Activated naive CD4-positive, alpha-beta T cell treated with anti-CD3 and anti-CD28 coated beads, Interleukin-2, amount 10 ng/mL, durations not matched to agents 7 days and 5 days (primary cell): ENCODE data around the gene PIP5K1B.

Experiments
- CTCF ChIA-PET: fragments of 350-600 bp; sonication (Branson Sonifier 250); formaldehyde crosslinking; loops from one replicate; lab custom pipeline; 2021; ENCODE audit warnings: antibody characterized with exemption; lab: Charles Lee
- DNase-seq: peaks from one replicate; pipeline ENCODE4 v3.0.0-alpha.2; 2020
- H3K27ac Mint-ChIP-seq: one replicate; pipeline ENCODE4 v1.8.0; 2021; ENCODE audit warnings: mild to moderate bottlenecking, moderate library complexity, mixed read lengths
- H3K27me3 Mint-ChIP-seq: one replicate; pipeline ENCODE4 v1.8.0; 2021; ENCODE audit warnings: mild to moderate bottlenecking, mixed read lengths
- H3K36me3 Mint-ChIP-seq: one replicate; pipeline ENCODE4 v1.8.0; 2021; ENCODE audit warnings: mixed read lengths
- H3K4me1 Mint-ChIP-seq: one replicate; pipeline ENCODE4 v1.8.0; 2021; ENCODE audit warnings: mixed read lengths
- H3K4me3 Mint-ChIP-seq: one replicate; pipeline ENCODE4 v1.8.0; 2021; ENCODE audit warnings: mild to moderate bottlenecking, moderate library complexity, mixed read lengths
- H3K9me3 Mint-ChIP-seq: one replicate; pipeline ENCODE4 v1.8.0; 2021; ENCODE audit warnings: mixed read lengths

Gene PIP5K1B

GRCh38 chr9:68841276-68842052 is 136.4 kb downstream of the PIP5K1B start:
- Mint-ChIP-seq H3K9me3 (no peaks in the 10 kb centered on the region), H3K27ac (no peak overlapping the region), H3K4me3 (no peak overlapping the region), H3K36me3 (no peaks in the 10 kb centered on the region), H3K27me3 (peaks cover 6% of the 10 kb centered on the region), H3K4me1 (no peaks in the 10 kb centered on the region)
- CTCF ChIA-PET = no interaction called here
- DNase-seq = no peak

- no peaks in the 10 kb centered on the region for H3K36me3 Mint-ChIP-seq
- no peak overlapping the region for H3K4me3 Mint-ChIP-seq
- DNase-seq = no peak
- no peaks in the 10 kb centered on the region for H3K9me3 Mint-ChIP-seq
- H3K4me1 Mint-ChIP-seq = no peaks in the 10 kb centered on the region
- no peak overlapping the region for H3K27ac Mint-ChIP-seq
- peaks cover 6% of the 10 kb centered on the region for H3K27me3 Mint-ChIP-seq
- CTCF ChIA-PET = no interaction called here
Observed at GRCh38 chr9:68842568-68842967, 137.5 kb downstream of the PIP5K1B start.

- H3K9me3 Mint-ChIP-seq = no peaks in the 10 kb centered on the region
- no peaks in the 10 kb centered on the region for H3K36me3 Mint-ChIP-seq
- H3K27me3 Mint-ChIP-seq = peaks cover 6% of the 10 kb centered on the region
- no peak overlapping the region for H3K4me3 Mint-ChIP-seq
- no peaks in the 10 kb centered on the region for H3K4me1 Mint-ChIP-seq
- CTCF ChIA-PET = no interaction called here
- no peak overlapping the region for H3K27ac Mint-ChIP-seq
- DNase-seq = no peak
Observed at GRCh38 chr9:68843239-68843638, 138.2 kb downstream of the PIP5K1B start.

GRCh38 chr9:68844157-68844556 is 139.1 kb downstream of the PIP5K1B start:
- Mint-ChIP-seq H3K27ac (no peak overlapping the region), H3K36me3 (no peaks in the 10 kb centered on the region), H3K4me1 (no peaks in the 10 kb centered on the region), H3K27me3 (peaks cover 6% of the 10 kb centered on the region), H3K4me3 (no peak overlapping the region), H3K9me3 (no peaks in the 10 kb centered on the region)
- no peak for DNase-seq
- CTCF ChIA-PET = interaction anchor here (1.3 kb wide), 2 partner anchors 106 to 153 kb away, joined by 3 to 4 read pairs; no protein-coding TSS in a partner anchor

- no peaks in the 10 kb centered on the region for H3K36me3 Mint-ChIP-seq
- H3K27me3 Mint-ChIP-seq = peaks cover 6% of the 10 kb centered on the region
- no peak overlapping the region for H3K4me3 Mint-ChIP-seq
- CTCF ChIA-PET = interaction anchor here (0.6 to 1.3 kb wide), 5 partner anchors 12 to 206 kb away, joined by 3 to 5 read pairs (median 3); no protein-coding TSS in a partner anchor
- DNase-seq = peak; percentile 32
- H3K4me1 Mint-ChIP-seq = no peaks in the 10 kb centered on the region
- H3K27ac Mint-ChIP-seq = no peak overlapping the region
- no peaks in the 10 kb centered on the region for H3K9me3 Mint-ChIP-seq
Observed at GRCh38 chr9:68844631-68845612, 139.9 kb downstream of the PIP5K1B start.

GRCh38 chr9:68847765-68848164 is 142.7 kb downstream of the PIP5K1B start:
- DNase-seq = no peak
- H3K36me3 Mint-ChIP-seq = no peaks in the 10 kb centered on the region
- CTCF ChIA-PET = interaction anchor here (0.6 to 1.6 kb wide), 3 partner anchors 11 to 83 kb away, joined by 3 to 5 read pairs (median 4); no protein-coding TSS in a partner anchor
- peaks cover 6% of the 10 kb centered on the region for H3K27me3 Mint-ChIP-seq
- H3K4me1 Mint-ChIP-seq = no peaks in the 10 kb centered on the region
- no peaks in the 10 kb centered on the region for H3K9me3 Mint-ChIP-seq
- no peak overlapping the region for H3K27ac Mint-ChIP-seq
- no peak overlapping the region for H3K4me3 Mint-ChIP-seq

GRCh38 chr9:68851657-68852056 is 146.6 kb downstream of the PIP5K1B start:
- DNase-seq = no peak
- Mint-ChIP-seq H3K27me3 (peaks cover 8% of the 10 kb centered on the region), H3K4me1 (no peaks in the 10 kb centered on the region), H3K4me3 (no peak overlapping the region), H3K27ac (no peak overlapping the region), H3K36me3 (no peaks in the 10 kb centered on the region), H3K9me3 (no peaks in the 10 kb centered on the region)
- CTCF ChIA-PET = no interaction called here

- no peak overlapping the region for H3K4me3 Mint-ChIP-seq
- CTCF ChIA-PET = no interaction called here
- DNase-seq = no peak
- H3K36me3 Mint-ChIP-seq = no peaks in the 10 kb centered on the region
- no peaks in the 10 kb centered on the region for H3K9me3 Mint-ChIP-seq
- no peaks in the 10 kb centered on the region for H3K4me1 Mint-ChIP-seq
- peaks cover 12% of the 10 kb centered on the region for H3K27me3 Mint-ChIP-seq
- no peak overlapping the region for H3K27ac Mint-ChIP-seq
Observed at GRCh38 chr9:68852941-68853340, 147.9 kb downstream of the PIP5K1B start.

GRCh38 chr9:68859347-68859746 is 154.3 kb downstream of the PIP5K1B start:
- Mint-ChIP-seq H3K27ac (no peak overlapping the region), H3K4me1 (no peaks in the 10 kb centered on the region), H3K36me3 (no peaks in the 10 kb centered on the region), H3K9me3 (no peaks in the 10 kb centered on the region), H3K27me3 (peaks cover 7% of the 10 kb centered on the region), H3K4me3 (no peak overlapping the region)
- no peak for DNase-seq
- CTCF ChIA-PET = interaction anchor here (0.9 to 1.6 kb wide), 2 partner anchors 12 to 160 kb away, joined by 3 to 5 read pairs; no protein-coding TSS in a partner anchor

- CTCF ChIA-PET = no interaction called here
- DNase-seq = no peak
- Mint-ChIP-seq H3K4me1 (no peaks in the 10 kb centered on the region), H3K36me3 (no peaks in the 10 kb centered on the region), H3K27ac (no peak overlapping the region), H3K4me3 (no peak overlapping the region), H3K9me3 (no peaks in the 10 kb centered on the region), H3K27me3 (peaks cover 9% of the 10 kb centered on the region)
Observed at GRCh38 chr9:68860419-68860818, 155.4 kb downstream of the PIP5K1B start.

GRCh38 chr9:68861436-68861835 is 156.4 kb downstream of the PIP5K1B start:
- CTCF ChIA-PET = no interaction called here
- no peak overlapping the region for H3K27ac Mint-ChIP-seq
- H3K9me3 Mint-ChIP-seq = no peaks in the 10 kb centered on the region
- peaks cover 10% of the 10 kb centered on the region for H3K27me3 Mint-ChIP-seq
- DNase-seq = no peak
- no peaks in the 10 kb centered on the region for H3K36me3 Mint-ChIP-seq
- no peaks in the 10 kb centered on the region for H3K4me1 Mint-ChIP-seq
- H3K4me3 Mint-ChIP-seq = no peak overlapping the region

- Mint-ChIP-seq H3K36me3 (no peaks in the 10 kb centered on the region), H3K4me1 (no peaks in the 10 kb centered on the region), H3K27ac (no peak overlapping the region), H3K4me3 (no peak overlapping the region), H3K9me3 (no peaks in the 10 kb centered on the region), H3K27me3 (peaks cover 7% of the 10 kb centered on the region)
- CTCF ChIA-PET = no interaction called here
- DNase-seq = no peak
Observed at GRCh38 chr9:68867066-68867465, 162.0 kb downstream of the PIP5K1B start.

- Mint-ChIP-seq H3K27ac (no peak overlapping the region), H3K36me3 (no peaks in the 10 kb centered on the region), H3K9me3 (no peaks in the 10 kb centered on the region), H3K4me3 (no peak overlapping the region), H3K4me1 (no peaks in the 10 kb centered on the region), H3K27me3 (peaks cover 11% of the 10 kb centered on the region)
- no peak for DNase-seq
- CTCF ChIA-PET = no interaction called here
Observed at GRCh38 chr9:68869022-68869421, 164.0 kb downstream of the PIP5K1B start.

GRCh38 chr9:68870086-68870485 is 165.0 kb downstream of the PIP5K1B start:
- H3K4me3 Mint-ChIP-seq = no peak overlapping the region
- H3K4me1 Mint-ChIP-seq = no peaks in the 10 kb centered on the region
- no peak for DNase-seq
- H3K27ac Mint-ChIP-seq = no peak overlapping the region
- CTCF ChIA-PET = no interaction called here
- H3K9me3 Mint-ChIP-seq = no peaks in the 10 kb centered on the region
- H3K27me3 Mint-ChIP-seq = peaks cover 11% of the 10 kb centered on the region
- H3K36me3 Mint-ChIP-seq = no peaks in the 10 kb centered on the region
